DMS53 treated with DMSO at 0.1 percent for 48 hours (cell line): ENCODE results near the gene WDPCP.
"Not testable (repeated sequence)": the region's sequence is repeated elsewhere in the genome, so short reads cannot be mapped to it uniquely, and the experiment has no call there.

Experiments
- DNase-seq: peaks from one replicate; lab custom pipeline; 2025; ENCODE audit not compliant: unreplicated experiment; lab: John Stamatoyannopoulos, UW

Gene WDPCP

GRCh38 chr2:63544017-63544627 is 44.2 kb downstream of the WDPCP start:
- peak; percentile 1 for DNase-seq

GRCh38 chr2:63539416-63540162 is 48.7 kb downstream of the WDPCP start:
- DNase-seq = no peak

GRCh38 chr2:63538390-63538789 is 49.9 kb downstream of the WDPCP start:
- DNase-seq = no peak

- no peak for DNase-seq
Observed at GRCh38 chr2:63537306-63537705, 51.0 kb downstream of the WDPCP start.

- DNase-seq = no peak
Observed at GRCh38 chr2:63530704-63531279, 57.5 kb downstream of the WDPCP start.

- DNase-seq = no peak
Observed at GRCh38 chr2:63525905-63526304, 62.4 kb downstream of the WDPCP start.

GRCh38 chr2:63522950-63523349 is 65.3 kb downstream of the WDPCP start:
- DNase-seq = no peak

- DNase-seq = no peak
Observed at GRCh38 chr2:63520793-63521192, 67.5 kb downstream of the WDPCP start.

GRCh38 chr2:63514781-63515180 is 73.5 kb downstream of the WDPCP start:
- no peak for DNase-seq

GRCh38 chr2:63514237-63514716 is 74.0 kb downstream of the WDPCP start:
- DNase-seq = no peak

- DNase-seq = no peak
Observed at GRCh38 chr2:63506320-63506719, 82.0 kb downstream of the WDPCP start.

- no peak for DNase-seq
Observed at GRCh38 chr2:63503818-63504217, 84.5 kb downstream of the WDPCP start.

GRCh38 chr2:63500398-63500797 is 87.9 kb downstream of the WDPCP start:
- DNase-seq = no peak

- no peak for DNase-seq
Observed at GRCh38 chr2:63497576-63497975, 90.7 kb downstream of the WDPCP start.

- no peak for DNase-seq
Observed at GRCh38 chr2:63494968-63495367, 93.3 kb downstream of the WDPCP start.

GRCh38 chr2:63494100-63494499 is 94.2 kb downstream of the WDPCP start:
- no peak for DNase-seq

GRCh38 chr2:63488118-63488713 is 100.1 kb downstream of the WDPCP start:
- DNase-seq = peak; percentile 14

- DNase-seq = no peak
Observed at GRCh38 chr2:63486861-63487290, 101.4 kb downstream of the WDPCP start.

GRCh38 chr2:63484901-63485300 is 103.4 kb downstream of the WDPCP start:
- DNase-seq = no peak

GRCh38 chr2:63484481-63484880 is 103.8 kb downstream of the WDPCP start:
- DNase-seq = no peak

- no peak for DNase-seq
Observed at GRCh38 chr2:63477686-63478085, 110.6 kb downstream of the WDPCP start.

- not testable (repeated sequence) for DNase-seq
Observed at GRCh38 chr2:63469313-63469712, 119.0 kb downstream of the WDPCP start.
